Measurements from ENCODE around the gene SLC2A14. TPM values are rescaled to one million over a fixed set of nuclear protein-coding genes. Genes with fewer than 3 reads are reported as not detected.
"Not testable (repeated sequence)": the region's sequence is repeated elsewhere in the genome, so short reads cannot be mapped to it uniquely, and the experiment has no call there.

The SLC2A14 gene
- total RNA-seq, 4 donors from 2014 or later: 0.13 to 1.4 TPM; not detected in 2

- 70 to 91% methylated on average over 6 of the region's 6 CpGs for WGBS, 2 donors
- TF ChIP-seq CTCF (IDR thresholded peaks at IDR 0.05) (no peak), POLR2A (IDR thresholded peaks at IDR 0.05) (no peak)
- no peak overlapping the region for H3K4me3 ChIP-seq (ENCODE audit: low read depth, poor library complexity, severe bottlenecking)
- no peak for DNase-seq (ENCODE audit: low spot score in 2 of 2)
- intact Hi-C loops (cut with DNase I; ENCODE audit: low total_unique reads): no loop called here
Measured at GRCh38 chr12:7837366-7837765, 35.3 kb downstream of the SLC2A14 start.

- no peak for DNase-seq (ENCODE audit: low spot score in 2 of 2)
- no peak overlapping the region for H3K4me3 ChIP-seq (ENCODE audit: low read depth, poor library complexity, severe bottlenecking)
- TF ChIP-seq POLR2A (IDR thresholded peaks at IDR 0.05) (no peak), CTCF (IDR thresholded peaks at IDR 0.05) (no peak)
- 52 to 61% methylated on average over 5 of the region's 5 CpGs for WGBS, 2 donors
- intact Hi-C loops (cut with DNase I; ENCODE audit: low total_unique reads): no loop called here
Measured at GRCh38 chr12:7835766-7836165, 36.9 kb downstream of the SLC2A14 start.

- H3K4me3 ChIP-seq (ENCODE audit: low read depth, poor library complexity, severe bottlenecking): no peak overlapping the region
- DNase-seq (ENCODE audit: low spot score in 2 of 2): no peak
- 79 to 83% methylated on average over 9 of the region's 9 CpGs for WGBS, 2 donors
- no peak for TF ChIP-seq CTCF (IDR thresholded peaks at IDR 0.05)
- intact Hi-C loops (cut with DNase I; ENCODE audit: low total_unique reads): no loop called here
Measured at GRCh38 chr12:7835116-7835515, 37.6 kb downstream of the SLC2A14 start.

- WGBS, 2 donors: 56 to 69% methylated on average over 1 of the region's 1 CpG
- no peak for DNase-seq (ENCODE audit: low spot score in 2 of 2)
- intact Hi-C loops (cut with DNase I; ENCODE audit: low total_unique reads): no loop called here
- no peak overlapping the region for H3K4me3 ChIP-seq (ENCODE audit: low read depth, poor library complexity, severe bottlenecking)
- TF ChIP-seq CTCF (IDR thresholded peaks at IDR 0.05) (no peak), POLR2A (IDR thresholded peaks at IDR 0.05) (no peak)
Measured at GRCh38 chr12:7834701-7835100, 38.0 kb downstream of the SLC2A14 start.

- intact Hi-C loops (cut with DNase I; ENCODE audit: low total_unique reads): no loop called here
- TF ChIP-seq CTCF (IDR thresholded peaks at IDR 0.05): no peak
- no peak for TF ChIP-seq POLR2A (IDR thresholded peaks at IDR 0.05)
- DNase-seq (ENCODE audit: low spot score in 2 of 2): no peak
- WGBS, 2 donors: 84 to 91% methylated on average over 4 of the region's 4 CpGs
- H3K4me3 ChIP-seq (ENCODE audit: low read depth, poor library complexity, severe bottlenecking): no peak overlapping the region
Measured at GRCh38 chr12:7833831-7834230, 38.9 kb downstream of the SLC2A14 start.

GRCh38 chr12:7833201-7833600 lies 39.5 kb downstream of the SLC2A14 start:
- DNase-seq (ENCODE audit: low spot score in 2 of 2); intact Hi-C loops (cut with DNase I; ENCODE audit: low total_unique reads); H3K4me3 ChIP-seq (ENCODE audit: low read depth, poor library complexity, severe bottlenecking): not testable (repeated sequence)
- WGBS, 2 donors: 81 to 87% methylated on average over 6 of the region's 6 CpGs
